ENCODE results near the gene BLTP2. TPM values are rescaled to one million over a fixed set of nuclear protein-coding genes. Genes with fewer than 3 reads are reported as not detected.

Gene BLTP2
- total RNA-seq, result 100 to 1,000 TPM in 3 of 4 donors, 10 to 100 TPM in 1; 95.1 to 133 (median 111) TPM

GRCh38 chr17:28644787-28645575 lies at the start of gene BLTP2:
TSS of gene BLTP2 (minus strand) at chr17:28645158. CDS start at chr17:28645056, 102 bp downstream.
- Histone ChIP-seq H3K9me3 (no peaks in the 10 kb centered on the region), H3K36me3 (peaks cover 0 to 53% (median 15%) of the 10 kb centered on the region in 3 donors), H3K27ac (peak within 1 kb of the TSS; percentile 92 to 96 (median 94)), H3K4me1 (peaks cover 4 to 37% (median 24%) of the 10 kb centered on the region in 4 donors), H3K4me3 (peak within 1 kb of the TSS; percentile 91 to 100 (median 92)), H3K27me3 (no peaks in the 10 kb centered on the region)
- DNase-seq (ENCODE audit: low spot score in 2 of 2), result peak; percentile 88 to 92
- peak in 3 of 5 experiments; percentile 6 to 68 (median 66) for TF ChIP-seq CTCF (IDR thresholded peaks at IDR 0.05)
- peak; percentile 61 to 95 for TF ChIP-seq EP300 (IDR thresholded peaks at IDR 0.05)
- TF ChIP-seq POLR2A (IDR thresholded peaks at IDR 0.05), result peak; percentile 77 to 94
- WGBS, 2 donors, result 0 to 1% methylated on average over 35 to 73 of the region's 89 CpGs

GRCh38 chr17:28693869-28694268 lies 48.9 kb upstream of the BLTP2 start:
- Histone ChIP-seq H3K4me1 (no peaks in the 10 kb centered on the region), H3K27me3 (no peaks in the 10 kb centered on the region), H3K9me3 (no peaks in the 10 kb centered on the region), H3K27ac (peak overlapping the region in 2 of 4 donors; percentile 11 to 52), H3K4me3 (no peak overlapping the region), H3K36me3 (peaks cover 9 to 100% (median 58%) of the 10 kb centered on the region in 3 donors)
- no peak for DNase-seq (ENCODE audit: low spot score in 2 of 2)
- TF ChIP-seq EP300 (IDR thresholded peaks at IDR 0.05) (no peak), POLR2A (IDR thresholded peaks at IDR 0.05) (no peak), CTCF (IDR thresholded peaks at IDR 0.05) (no peak)
- WGBS, 2 donors, result 25 to 60% methylated on average over 1 of the region's 1 CpG

- 96 to 98% methylated on average over 3 of the region's 3 CpGs for WGBS, 2 donors
Observed at GRCh38 chr17:28689011-28689410, 44.1 kb upstream of the BLTP2 start.

GRCh38 chr17:28688481-28688880 lies 43.5 kb upstream of the BLTP2 start:
- H3K36me3 ChIP-seq, result peaks cover 15 to 100% (median 50%) of the 10 kb centered on the region in 3 donors
- 96 to 98% methylated on average over 4 of the region's 4 CpGs for WGBS, 2 donors

More at GRCh38 chr17:28689011-28689410, 44.1 kb upstream of the BLTP2 start:
- no peak overlapping the region for H3K27ac ChIP-seq
- no peak overlapping the region for H3K4me3 ChIP-seq
- no peaks in the 10 kb centered on the region for H3K27me3 ChIP-seq
- DNase-seq (ENCODE audit: low spot score in 2 of 2), result no peak
- no peaks in the 10 kb centered on the region for H3K9me3 ChIP-seq
- TF ChIP-seq EP300 (IDR thresholded peaks at IDR 0.05), result no peak
- H3K36me3 ChIP-seq, result peaks cover 15 to 100% (median 53%) of the 10 kb centered on the region in 3 donors
- no peaks in the 10 kb centered on the region for H3K4me1 ChIP-seq

GRCh38 chr17:28686296-28686695 lies 41.3 kb upstream of the BLTP2 start:
- Histone ChIP-seq H3K4me3 (no peak overlapping the region), H3K4me1 (no peaks in the 10 kb centered on the region), H3K27me3 (no peaks in the 10 kb centered on the region), H3K36me3 (peaks cover 15 to 100% (median 64%) of the 10 kb centered on the region in 3 donors), H3K9me3 (no peaks in the 10 kb centered on the region), H3K27ac (no peak overlapping the region)
- DNase-seq (ENCODE audit: low spot score in 2 of 2), result no peak
- TF ChIP-seq POLR2A (IDR thresholded peaks at IDR 0.05), result no peak
- no peak for TF ChIP-seq EP300 (IDR thresholded peaks at IDR 0.05)
- no peak for TF ChIP-seq CTCF (IDR thresholded peaks at IDR 0.05)
- 83 to 89% methylated on average over 4 of the region's 4 CpGs for WGBS, 2 donors

More at GRCh38 chr17:28688481-28688880, 43.5 kb upstream of the BLTP2 start:
- H3K9me3 ChIP-seq, result no peaks in the 10 kb centered on the region
- DNase-seq (ENCODE audit: low spot score in 2 of 2), result no peak
- no peak for TF ChIP-seq EP300 (IDR thresholded peaks at IDR 0.05)
- no peaks in the 10 kb centered on the region for H3K27me3 ChIP-seq
- no peaks in the 10 kb centered on the region for H3K4me1 ChIP-seq
- no peak overlapping the region for H3K27ac ChIP-seq
- H3K4me3 ChIP-seq, result no peak overlapping the region

GRCh38 chr17:28685366-28685765 lies 40.4 kb upstream of the BLTP2 start:
- 87 to 91% methylated on average over 5 of the region's 5 CpGs for WGBS, 2 donors
- H3K9me3 ChIP-seq, result no peaks in the 10 kb centered on the region
- H3K36me3 ChIP-seq, result peaks cover 12 to 100% (median 64%) of the 10 kb centered on the region in 3 donors
- H3K27ac ChIP-seq, result no peak overlapping the region
- H3K4me3 ChIP-seq, result no peak overlapping the region
- DNase-seq (ENCODE audit: low spot score in 2 of 2), result no peak
- H3K27me3 ChIP-seq, result no peaks in the 10 kb centered on the region
- no peak for TF ChIP-seq EP300 (IDR thresholded peaks at IDR 0.05)
- H3K4me1 ChIP-seq, result no peaks in the 10 kb centered on the region
